ENCODE data around the gene LMNTD1. TPM values are rescaled to one million over a fixed set of nuclear protein-coding genes. Genes with fewer than 3 reads are reported as not detected.
"Not testable (repeated sequence)": the region's sequence is repeated elsewhere in the genome, so short reads cannot be mapped to it uniquely, and the experiment has no call there.

LMNTD1 gene, protein sequence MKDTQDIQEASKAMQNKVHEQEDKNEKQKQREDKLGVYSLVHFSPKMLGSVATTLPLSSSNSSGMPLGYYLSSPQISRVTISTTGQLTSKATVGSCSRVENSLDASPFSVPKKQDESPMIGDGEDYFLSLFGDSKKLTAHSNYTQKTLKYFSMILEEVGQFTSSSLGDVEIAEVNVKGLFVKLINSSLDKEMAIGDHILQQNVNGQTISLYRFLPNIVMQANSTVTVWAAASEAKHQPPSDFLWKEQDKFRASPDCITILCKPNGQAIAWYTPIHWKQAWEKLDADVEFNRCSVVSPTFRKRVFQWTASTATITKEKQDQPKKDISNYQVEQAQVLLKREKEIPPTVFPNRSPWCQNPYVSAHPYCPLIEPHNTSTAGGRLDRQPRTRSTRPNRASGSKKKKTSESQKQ
- 1 to 10 TPM in 1 of 2 donors, not detected in 1; 1.0 TPM for total RNA-seq

DNA sequence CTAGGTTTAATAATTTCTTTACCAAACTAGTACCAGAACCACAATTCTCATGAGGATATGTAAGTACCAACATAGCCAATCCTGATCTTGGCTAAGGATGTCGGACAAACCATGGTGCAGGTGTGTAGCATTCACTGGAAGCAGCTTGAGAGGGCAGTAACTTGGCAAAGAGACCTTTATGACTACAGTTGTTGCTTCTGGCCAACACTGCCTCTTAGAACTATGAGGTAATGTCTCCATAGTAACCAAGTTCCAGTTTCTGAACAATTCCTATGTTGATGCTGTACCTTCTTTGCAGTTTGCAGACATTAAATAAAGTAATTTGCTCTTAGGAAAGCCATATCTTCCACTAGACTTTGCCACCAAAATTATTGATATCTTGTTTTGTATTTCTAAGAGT lies at the start of gene LMNTD1:
Gene LMNTD1 (minus strand): TSS at position 186 of the 400 bp plus-strand sequence. CDS start 324 bp downstream, outside the sequence.
- Histone ChIP-seq H3K4me1 (no peaks in the 10 kb centered on the region), H3K36me3 (no peaks in the 10 kb centered on the region), H3K27ac (no peak within 1 kb of the TSS), H3K27me3 (no peaks in the 10 kb centered on the region), H3K9me3 (no peaks in the 10 kb centered on the region), H3K4me3 (no peak within 1 kb of the TSS)
- no peak for DNase-seq (ENCODE audit: low spot score)
- TF ChIP-seq, protein P1, sequence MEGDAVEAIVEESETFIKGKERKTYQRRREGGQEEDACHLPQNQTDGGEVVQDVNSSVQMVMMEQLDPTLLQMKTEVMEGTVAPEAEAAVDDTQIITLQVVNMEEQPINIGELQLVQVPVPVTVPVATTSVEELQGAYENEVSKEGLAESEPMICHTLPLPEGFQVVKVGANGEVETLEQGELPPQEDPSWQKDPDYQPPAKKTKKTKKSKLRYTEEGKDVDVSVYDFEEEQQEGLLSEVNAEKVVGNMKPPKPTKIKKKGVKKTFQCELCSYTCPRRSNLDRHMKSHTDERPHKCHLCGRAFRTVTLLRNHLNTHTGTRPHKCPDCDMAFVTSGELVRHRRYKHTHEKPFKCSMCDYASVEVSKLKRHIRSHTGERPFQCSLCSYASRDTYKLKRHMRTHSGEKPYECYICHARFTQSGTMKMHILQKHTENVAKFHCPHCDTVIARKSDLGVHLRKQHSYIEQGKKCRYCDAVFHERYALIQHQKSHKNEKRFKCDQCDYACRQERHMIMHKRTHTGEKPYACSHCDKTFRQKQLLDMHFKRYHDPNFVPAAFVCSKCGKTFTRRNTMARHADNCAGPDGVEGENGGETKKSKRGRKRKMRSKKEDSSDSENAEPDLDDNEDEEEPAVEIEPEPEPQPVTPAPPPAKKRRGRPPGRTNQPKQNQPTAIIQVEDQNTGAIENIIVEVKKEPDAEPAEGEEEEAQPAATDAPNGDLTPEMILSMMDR (IDR thresholded peaks at IDR 0.05) = no peak

GRCh38 chr12:25598956-25599355 lies 45.9 kb upstream of the LMNTD1 start:
- H3K4me1 ChIP-seq = no peaks in the 10 kb centered on the region
- H3K27me3 ChIP-seq = no peaks in the 10 kb centered on the region
- H3K4me3 ChIP-seq = no peak overlapping the region
- no peaks in the 10 kb centered on the region for H3K36me3 ChIP-seq
- no peak for DNase-seq (ENCODE audit: low spot score)
- TF ChIP-seq, protein P1 (IDR thresholded peaks at IDR 0.05) = no peak
- H3K9me3 ChIP-seq = peaks cover 0 to 14% of the 10 kb centered on the region in 2 donors
- no peak overlapping the region for H3K27ac ChIP-seq

DNA sequence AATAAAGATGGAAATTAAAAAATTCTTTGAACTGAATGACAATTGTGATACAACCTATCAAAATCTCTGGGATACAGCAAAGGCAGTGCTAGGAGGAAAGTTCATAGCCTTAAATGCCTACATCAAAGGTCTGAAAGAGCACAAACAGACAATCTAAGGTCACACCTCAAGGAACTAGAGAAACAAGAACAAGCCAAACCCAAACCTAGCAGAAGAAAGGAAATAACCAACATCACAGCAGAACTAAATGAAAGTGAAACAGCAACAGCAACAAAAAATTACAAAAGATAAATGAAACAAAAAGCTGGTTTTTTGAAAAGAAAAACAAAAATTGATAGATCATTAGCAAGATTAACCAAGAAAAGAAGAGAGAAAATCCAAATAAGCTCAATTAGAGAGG lies 42.4 kb upstream of the LMNTD1 start:
- not testable (repeated sequence) for H3K36me3 ChIP-seq; DNase-seq (ENCODE audit: low spot score); H3K27me3 ChIP-seq; H3K27ac ChIP-seq; H3K4me1 ChIP-seq; H3K4me3 ChIP-seq
- peaks cover 0 to 14% of the 10 kb centered on the region in 2 donors for H3K9me3 ChIP-seq

DNA sequence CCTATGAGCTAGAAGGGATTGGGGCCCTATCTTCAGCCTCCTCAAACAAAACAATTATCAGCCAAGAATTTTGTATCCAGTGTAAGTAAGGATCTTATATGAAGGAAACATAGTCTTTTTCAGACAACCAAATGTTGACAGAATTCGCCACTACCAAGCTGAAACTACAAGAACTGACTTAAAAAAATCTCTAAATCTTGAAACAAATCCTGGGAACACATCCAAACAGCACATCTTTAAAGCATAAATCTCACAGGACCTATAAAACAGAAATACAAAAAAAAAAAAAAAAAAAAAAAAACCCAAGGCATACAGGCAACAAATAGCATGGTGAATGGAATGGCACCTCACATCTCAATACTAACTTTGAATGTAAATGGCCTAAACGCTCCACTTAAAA lies 41.3 kb upstream of the LMNTD1 start:
- Histone ChIP-seq H3K27me3 (no peaks in the 10 kb centered on the region), H3K4me3 (no peak overlapping the region), H3K36me3 (no peaks in the 10 kb centered on the region), H3K27ac (no peak overlapping the region), H3K4me1 (no peaks in the 10 kb centered on the region), H3K9me3 (peaks cover 0 to 6% of the 10 kb centered on the region in 2 donors)
- TF ChIP-seq, protein P1 (IDR thresholded peaks at IDR 0.05) = no peak
- DNase-seq (ENCODE audit: low spot score) = no peak

- Histone ChIP-seq H3K27ac (no peak overlapping the region), H3K36me3 (no peaks in the 10 kb centered on the region), H3K9me3 (peaks cover 0 to under 1% of the 10 kb centered on the region in 2 donors), H3K4me3 (no peak overlapping the region), H3K4me1 (no peaks in the 10 kb centered on the region), H3K27me3 (no peaks in the 10 kb centered on the region)
- TF ChIP-seq, protein P1 (IDR thresholded peaks at IDR 0.05) = no peak
- no peak for DNase-seq (ENCODE audit: low spot score)
Observed at GRCh38 chr12:25592725-25593495, 39.8 kb upstream of the LMNTD1 start.

GRCh38 chr12:25591144-25591543 lies 38.1 kb upstream of the LMNTD1 start:
- DNase-seq (ENCODE audit: low spot score) = no peak
- Histone ChIP-seq H3K27me3 (no peaks in the 10 kb centered on the region), H3K27ac (no peak overlapping the region), H3K9me3 (peaks cover 0 to 7% of the 10 kb centered on the region in 2 donors), H3K4me1 (no peaks in the 10 kb centered on the region), H3K36me3 (no peaks in the 10 kb centered on the region), H3K4me3 (no peak overlapping the region)
- TF ChIP-seq, protein P1 (IDR thresholded peaks at IDR 0.05) = no peak

Measured in right atrium auricular region (tissue), 2 donors.